Measurements from ENCODE around the gene IFT22.
A peak's percentile ranks its signal among the peaks of the same experiment; 100 is the strongest.

IFT22 gene

GRCh38 chr7:101315336-101315735, 6.3 kb downstream of the IFT22 start:
- Histone ChIP-seq H2AFZ (ENCODE audit: low read depth, low read length) (no peak overlapping the region), H4K20me1 (ENCODE audit: insufficient read depth, low read length) (no peaks in the 10 kb centered on the region), H3K4me3 (ENCODE audit: low read depth in 1 of 2, low read length in 2 of 2) (no peak overlapping the region), H3K27me3 (ENCODE audit: insufficient read depth, low read length, poor library complexity) (no peaks in the 10 kb centered on the region), H3K9me3 (ENCODE audit: insufficient read depth, low read length, severe bottlenecking) (peaks cover 3% of the 10 kb centered on the region), H3K36me3 (ENCODE audit: insufficient read depth, low read length) (peaks cover 21% of the 10 kb centered on the region; the same call in 1 of the 2 replicates), H3K9ac (ENCODE audit: low read depth, low read length) (no peak overlapping the region), H3K4me1 (ENCODE audit: insufficient read depth, low read length) (peaks cover 3% of the 10 kb centered on the region; the same call in 1 of the 2 replicates), H3K4me2 (ENCODE audit: insufficient read depth, low read length) (no peak overlapping the region), H3K79me2 (ENCODE audit: insufficient read depth, low read length) (peaks cover 2% of the 10 kb centered on the region; the same call in 1 of the 2 replicates), H3K27ac (ENCODE audit: low read length) (no peak overlapping the region)
- DNase-seq (peak; percentile 55), ATAC-seq (ENCODE audit: insufficient read depth, low read depth) (no peak)
- TF ChIP-seq EZH2 (IDR thresholded peaks at IDR 0.05; ENCODE audit: borderline replicate concordance, low read depth, low read length, severe bottlenecking): no peak
- TF ChIP-seq, protein P1, sequence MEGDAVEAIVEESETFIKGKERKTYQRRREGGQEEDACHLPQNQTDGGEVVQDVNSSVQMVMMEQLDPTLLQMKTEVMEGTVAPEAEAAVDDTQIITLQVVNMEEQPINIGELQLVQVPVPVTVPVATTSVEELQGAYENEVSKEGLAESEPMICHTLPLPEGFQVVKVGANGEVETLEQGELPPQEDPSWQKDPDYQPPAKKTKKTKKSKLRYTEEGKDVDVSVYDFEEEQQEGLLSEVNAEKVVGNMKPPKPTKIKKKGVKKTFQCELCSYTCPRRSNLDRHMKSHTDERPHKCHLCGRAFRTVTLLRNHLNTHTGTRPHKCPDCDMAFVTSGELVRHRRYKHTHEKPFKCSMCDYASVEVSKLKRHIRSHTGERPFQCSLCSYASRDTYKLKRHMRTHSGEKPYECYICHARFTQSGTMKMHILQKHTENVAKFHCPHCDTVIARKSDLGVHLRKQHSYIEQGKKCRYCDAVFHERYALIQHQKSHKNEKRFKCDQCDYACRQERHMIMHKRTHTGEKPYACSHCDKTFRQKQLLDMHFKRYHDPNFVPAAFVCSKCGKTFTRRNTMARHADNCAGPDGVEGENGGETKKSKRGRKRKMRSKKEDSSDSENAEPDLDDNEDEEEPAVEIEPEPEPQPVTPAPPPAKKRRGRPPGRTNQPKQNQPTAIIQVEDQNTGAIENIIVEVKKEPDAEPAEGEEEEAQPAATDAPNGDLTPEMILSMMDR (IDR thresholded peaks at IDR 0.05; ENCODE audit: borderline replicate concordance, extremely low read depth, low read length, poor library complexity, severe bottlenecking): peak; percentile 74

DNA sequence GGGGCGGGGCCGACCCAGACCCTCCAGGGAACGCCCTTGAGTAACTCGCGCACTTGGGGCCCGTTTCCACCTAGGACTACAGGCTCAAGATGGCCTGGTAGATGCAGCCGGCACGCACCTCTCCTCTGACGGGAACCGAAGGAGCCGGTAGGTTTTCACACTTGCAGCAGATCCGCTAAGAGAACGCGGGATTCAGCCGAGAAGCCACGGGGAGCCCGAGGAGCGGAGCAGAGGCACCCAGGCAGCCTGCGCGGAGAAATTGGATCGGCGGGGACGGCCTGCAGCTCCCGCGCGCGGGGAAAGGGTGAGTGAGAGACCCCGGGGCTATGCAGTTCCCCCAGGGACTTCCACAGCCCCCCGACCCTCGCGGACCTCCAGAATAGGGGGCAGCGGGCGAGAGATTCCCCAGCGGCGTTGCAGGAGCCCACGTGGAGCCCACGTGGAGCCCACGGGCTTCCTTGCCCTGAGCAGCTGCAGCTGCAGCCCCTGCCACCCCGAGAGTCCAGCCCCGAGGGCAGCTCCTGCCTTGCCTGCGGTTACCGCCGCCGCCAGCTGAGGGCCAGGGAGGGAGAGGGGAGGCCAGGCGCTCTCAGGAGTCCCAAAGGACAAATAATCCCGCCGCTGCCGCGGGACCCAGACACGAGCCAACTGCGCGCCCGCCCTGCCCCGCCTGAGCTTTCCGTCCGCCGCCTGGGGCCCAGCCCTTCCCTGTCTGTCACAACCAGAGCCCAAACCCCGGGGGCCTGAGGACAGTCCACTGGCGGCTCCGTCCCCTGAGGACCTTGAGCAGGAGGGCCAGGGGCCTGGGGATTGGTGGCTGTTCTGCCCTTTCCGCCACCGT, 13.1 kb downstream of the IFT22 start:
- no peaks in the 10 kb centered on the region for H4K20me1 ChIP-seq (ENCODE audit: insufficient read depth, low read length)
- no peak overlapping the region for H3K9ac ChIP-seq (ENCODE audit: low read depth, low read length)
- no peak overlapping the region for H3K27ac ChIP-seq (ENCODE audit: low read length)
- no peaks in the 10 kb centered on the region for H3K4me1 ChIP-seq (ENCODE audit: insufficient read depth, low read length)
- no peaks in the 10 kb centered on the region for H3K36me3 ChIP-seq (ENCODE audit: insufficient read depth, low read length)
- no peak overlapping the region for H3K4me2 ChIP-seq (ENCODE audit: insufficient read depth, low read length)
- DNase-seq (no peak), ATAC-seq (ENCODE audit: insufficient read depth, low read depth) (no peak)
- no peak overlapping the region for H2AFZ ChIP-seq (ENCODE audit: low read depth, low read length)
- no peak for TF ChIP-seq EZH2 (IDR thresholded peaks at IDR 0.05; ENCODE audit: borderline replicate concordance, low read depth, low read length, severe bottlenecking)
- TF ChIP-seq, protein P1 (IDR thresholded peaks at IDR 0.05; ENCODE audit: borderline replicate concordance, extremely low read depth, low read length, poor library complexity, severe bottlenecking): no peak
- no peaks in the 10 kb centered on the region for H3K27me3 ChIP-seq (ENCODE audit: insufficient read depth, low read length, poor library complexity)
- H3K79me2 ChIP-seq (ENCODE audit: insufficient read depth, low read length): no peaks in the 10 kb centered on the region
- peaks cover 3% of the 10 kb centered on the region for H3K9me3 ChIP-seq (ENCODE audit: insufficient read depth, low read length, severe bottlenecking)
- H3K4me3 ChIP-seq (ENCODE audit: low read depth in 1 of 2, low read length in 2 of 2): no peak overlapping the region

DNA sequence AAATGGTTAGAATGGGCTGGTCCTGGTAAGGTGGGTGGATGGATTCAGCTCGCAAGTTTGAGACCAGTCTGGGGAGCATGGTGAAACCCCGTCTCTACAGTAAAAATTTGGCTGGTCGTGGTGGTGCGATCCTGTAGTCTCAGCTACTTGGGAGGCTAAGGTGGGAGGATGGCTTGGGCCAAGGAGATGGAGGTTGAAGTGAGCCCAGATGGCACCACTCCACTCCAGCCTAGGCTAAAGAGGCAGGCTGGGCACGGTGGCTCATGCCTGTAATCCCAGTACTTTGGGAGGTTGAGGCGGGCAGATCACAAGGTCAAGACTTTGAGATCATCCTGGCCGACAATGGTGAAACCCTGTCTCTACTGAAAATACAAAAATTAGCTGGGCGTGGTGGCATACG, 15.3 kb downstream of the IFT22 start:
- no peaks in the 10 kb centered on the region for H3K36me3 ChIP-seq (ENCODE audit: insufficient read depth, low read length)
- no peak for ATAC-seq (ENCODE audit: insufficient read depth, low read depth)
- H3K27ac ChIP-seq (ENCODE audit: low read length): no peak overlapping the region
- H3K4me2 ChIP-seq (ENCODE audit: insufficient read depth, low read length): no peak overlapping the region
- H3K27me3 ChIP-seq (ENCODE audit: insufficient read depth, low read length, poor library complexity): no peaks in the 10 kb centered on the region
- H4K20me1 ChIP-seq (ENCODE audit: insufficient read depth, low read length): no peaks in the 10 kb centered on the region
- TF ChIP-seq, protein P1 (IDR thresholded peaks at IDR 0.05; ENCODE audit: borderline replicate concordance, extremely low read depth, low read length, poor library complexity, severe bottlenecking): no peak
- TF ChIP-seq EZH2 (IDR thresholded peaks at IDR 0.05; ENCODE audit: borderline replicate concordance, low read depth, low read length, severe bottlenecking): no peak
- DNase-seq: no peak
- no peak overlapping the region for H3K4me3 ChIP-seq (ENCODE audit: low read depth in 1 of 2, low read length in 2 of 2)
- no peaks in the 10 kb centered on the region for H3K4me1 ChIP-seq (ENCODE audit: insufficient read depth, low read length)
- H2AFZ ChIP-seq (ENCODE audit: low read depth, low read length): no peak overlapping the region
- H3K9me3 ChIP-seq (ENCODE audit: insufficient read depth, low read length, severe bottlenecking): peaks cover under 1% of the 10 kb centered on the region
- H3K79me2 ChIP-seq (ENCODE audit: insufficient read depth, low read length): no peaks in the 10 kb centered on the region
- no peak overlapping the region for H3K9ac ChIP-seq (ENCODE audit: low read depth, low read length)

All from DND-41 (cell line).